K562 (cell line): ENCODE measurements around the gene GNG7. TPM values are rescaled to one million over a fixed set of nuclear protein-coding genes. Genes with fewer than 3 reads are reported as not detected.

Experiments
- ATAC-seq: fragments of 200-7000 bp; cut with Tn5 transposase; 3 replicates; pipeline ENCODE4 v1.9.1; 2020; ENCODE audit warnings: moderate library complexity
- BruUV-seq: library from RNA; stranded (reverse); fragments of 400-500 nt; replicated peaks from 2 replicates; lab custom pipeline; 2021; lab: Mats Ljungman, UMichigan
- CTCF ChIA-PET: fragments of 300-600 bp; formaldehyde crosslinking; extraction: SDS; loops from one replicate; lab custom pipeline; 2021; ENCODE audit warnings: low intra/inter-chr PET ratio; lab: Yijun Ruan, JAX
- POLR2A ChIA-PET: fragments of 300-600, 350-650 bp; sonication (Branson Sonifier 250); formaldehyde crosslinking; extraction: SDS; loops from one replicate; lab custom pipeline; 2021; ENCODE audit warnings: antibody characterized with exemption, inconsistent platforms; lab: Yijun Ruan, JAX
- DNase-seq, 4 experiments: peaks; one replicate each; pipeline versions ENCODE4 v3.0.0 to v3.0.0-alpha.2; 2011 to 2018; ENCODE audit warnings: low spot score in 3 of 4, mixed read lengths in 3 of 4; ENCODE audit errors: extremely low read depth in 1 of 4
- FAIRE-seq: peaks from 2 replicates; lab custom pipeline; 2011; peaks lifted over from hg19 to GRCh38; lab: Jason Lieb, UNC
- H2AFZ ChIP-seq: 2 replicates; pipeline ENCODE4 v1.6.0; 2011; ENCODE audit warnings: low read depth, low read length, control low read depth, inconsistent platforms
- H3K27ac ChIP-seq: fragments of 200-600 bp; 3 replicates; pipeline ENCODE4 v1.8.0; 2011; ENCODE audit warnings: low read depth, mild to moderate bottlenecking, control low read depth, inconsistent platforms, low read length, moderate library complexity, mixed read lengths; ENCODE audit errors: extremely low read depth
- H3K27me3 ChIP-seq, 2 experiments: fragments of 300-600 bp in 1 of 2; 2 replicates in 1 of 2; 3 replicates in 1 of 2; pipeline versions ENCODE4 v1.6.0 to v1.8.0; 2011; ENCODE audit warnings: inconsistent platforms in 2 of 2, low read length in 2 of 2, mild to moderate bottlenecking in 1 of 2, mixed read lengths in 1 of 2, moderate library complexity in 1 of 2; ENCODE audit not compliant: control insufficient read depth in 2 of 2, insufficient read depth in 2 of 2
- H3K36me3 ChIP-seq: fragments of 300-600 bp; 3 replicates; pipeline ENCODE4 v1.8.0; 2011; ENCODE audit warnings: mild to moderate bottlenecking, low read length, inconsistent platforms; ENCODE audit not compliant: control insufficient read depth, insufficient read depth
- H3K4me1 ChIP-seq, 2 experiments: fragments of 200-600 bp in 1 of 2; replicated peaks in 1 of 2; 2 replicates in 1 of 2; 3 replicates in 1 of 2; pipeline versions ENCODE4 v1.5.1 to v1.8.0; 2011; ENCODE audit warnings: inconsistent platforms in 2 of 2, low read length in 2 of 2, mild to moderate bottlenecking in 1 of 2, mixed read lengths in 1 of 2, moderate library complexity in 1 of 2; ENCODE audit not compliant: control insufficient read depth in 2 of 2, insufficient read depth in 2 of 2
- H3K4me2 ChIP-seq: 2 replicates; pipeline ENCODE4 v1.6.1; 2011; ENCODE audit warnings: low read length, control low read depth, inconsistent platforms, mixed read lengths; ENCODE audit not compliant: insufficient read depth
- H3K4me3 ChIP-seq: fragments of 200-600 bp; sonication (generic), shearing (Covaris generic); 2 replicates; pipeline ENCODE4 v1.5.1; 2016; ENCODE audit warnings: control low read depth, inconsistent platforms
- H3K79me2 ChIP-seq: fragments of 200-600 bp; 3 replicates; pipeline ENCODE4 v1.8.0; 2011; ENCODE audit warnings: low read length, inconsistent platforms; ENCODE audit not compliant: control insufficient read depth, insufficient read depth
- H3K9ac ChIP-seq, 2 experiments: 2 replicates each; pipeline versions ENCODE4 v1.6.0 to v1.6.1; 2011; ENCODE audit warnings: low read depth in 2 of 2, low read length in 2 of 2, control low read depth in 1 of 2, inconsistent platforms in 1 of 2, mild to moderate bottlenecking in 1 of 2, mixed read lengths in 1 of 2; ENCODE audit not compliant: insufficient read depth in 1 of 2
- H3K9me1 ChIP-seq: one replicate; pipeline ENCODE4 v1.6.0; 2011; ENCODE audit warnings: inconsistent platforms, mild to moderate bottlenecking, low read length, moderate library complexity; ENCODE audit not compliant: control insufficient read depth, insufficient read depth
- H3K9me3 ChIP-seq: replicated peaks from 2 replicates; pipeline ENCODE4 v1.5.1; 2011; ENCODE audit warnings: low read depth, low read length, inconsistent platforms; ENCODE audit not compliant: control insufficient read depth, insufficient read depth
- H4K20me1 ChIP-seq: replicated peaks from 2 replicates; pipeline ENCODE4 v1.6.1; 2011; ENCODE audit warnings: low read length, inconsistent platforms, mixed read lengths; ENCODE audit not compliant: control insufficient read depth, insufficient read depth
- ETS2 ChIP-seq: IDR thresholded peaks from 2 replicates; pipeline ENCODE4 v1.6.1; 2016; ENCODE audit warnings: borderline replicate concordance, missing genetic modification characterization, mild to moderate bottlenecking, moderate library complexity, missing compliant biosample characterization; ENCODE audit not compliant: poor library complexity, severe bottlenecking
- HMG20A ChIP-seq: fragments of 450-650 bp; formaldehyde crosslinking; conservative IDR thresholded peaks from 2 replicates; pipeline ENCODE4 v1.4.0; 2020; ENCODE audit warnings: mild to moderate bottlenecking, mixed read lengths
- KDM4B ChIP-seq, 2 experiments: fragments of 450-650 bp in 1 of 2; sonication (generic) in 1 of 2; IDR thresholded peaks; 2 replicates each; pipeline ENCODE4 v1.6.1; 2016 to 2017; ENCODE audit warnings: borderline replicate concordance in 2 of 2, antibody characterized with exemption in 1 of 2, low read depth in 1 of 2, mild to moderate bottlenecking in 1 of 2
- NUFIP1 ChIP-seq: fragments of 450-650 bp; IDR thresholded peaks from 2 replicates; pipeline ENCODE4 v1.6.1; 2018; ENCODE audit not compliant: partially characterized antibody
- PHB ChIP-seq: fragments of 250-450 bp; sonication (Bioruptor Pico); IDR thresholded peaks from 2 replicates; pipeline ENCODE4 v1.5.0; 2021
- REST ChIP-seq, 2 experiments: fragments of 450-650 bp; formaldehyde crosslinking in 1 of 2; IDR thresholded peaks; 2 replicates each; pipeline versions ENCODE4 v1.4.0 to v1.6.1; 2014 to 2020; ENCODE audit warnings: mild to moderate bottlenecking in 2 of 2, borderline replicate concordance in 1 of 2, low read depth in 1 of 2
- SAP30 ChIP-seq: fragments of 200-600 bp; sonication (generic); IDR thresholded peaks from 2 replicates; pipeline ENCODE4 v1.6.1; 2012; ENCODE audit warnings: borderline replicate concordance, low read depth, mild to moderate bottlenecking, moderate library complexity, low read length, control low read depth, inconsistent platforms; ENCODE audit not compliant: insufficient read depth, poor library complexity, severe bottlenecking
- ZNF239 ChIP-seq: fragments of 250-450 bp; sonication (Bioruptor Pico); IDR thresholded peaks from 2 replicates; pipeline ENCODE4 v1.4.0; 2020; ENCODE audit warnings: mild to moderate bottlenecking
- WGBS: fragments of 100-300 bp; shearing (Covaris generic); methylation state at CpG from one replicate; pipeline ENCODE4 v1.1.6; 2016; ENCODE audit warnings: low coverage, mixed read lengths; ENCODE audit not compliant: insufficient coverage; ENCODE audit errors: missing lambda C conversion rate; 5-methylcytosine and 5-hydroxymethylcytosine counted together
- in situ Hi-C: fragments of 300-500 bp; cut with MboI; formaldehyde crosslinking; loops from 4 replicates; pipeline ENCODE4 v1.15.0; 2018; ENCODE audit warnings: inconsistent platforms, mixed read lengths
- intact Hi-C: fragments of 100-400 bp; cut with micrococcal nuclease; formaldehyde crosslinking; loops from 2 replicates; pipeline ENCODE4 v1.14.2; 2022
- polyA plus RNA-seq, 8 experiments: library from polyadenylated mRNA; depleted of rRNA in 4 of 8; stranded (reverse) in 5 of 8; unstranded in 3 of 8; fragments of >200 nt; fragmentation: Nextera tagmentation in 2 of 8; fragmentation: Illumina TruSeq in 1 of 8; extraction: Ambion mirVana in 2 of 8; extraction: Trizol in 1 of 8; gene quantifications; 2 replicates each; pipeline versions ENCODE4 v1.2.1 to v1.2.3, GENCODE V29; 2011 to 2014; ENCODE audit warnings: inconsistent platforms in 1 of 8, missing spikeins in 1 of 8
- total RNA-seq, 7 experiments: library from RNA; depleted of rRNA in 6 of 7; stranded (reverse); fragments of >200 nt in 6 of 7; fragmentation: Illumina TruSeq in 2 of 7; extraction: Trizol in 2 of 7; gene quantifications; 2 replicates each; pipeline versions ENCODE4 v1.2.1 to v1.2.3, GENCODE V29; 2011 to 2021; ENCODE audit warnings: low replicate concordance in 1 of 7

Gene GNG7
- total and polyA plus RNA-seq, 9 of the 15 experiments (the other 6 are each of a cell fraction or from before 2014, with no cell fraction given), result 0.01 to 0.20 (median 0.06) TPM; not detected in 1

- Histone ChIP-seq H3K27ac (no peak overlapping the region), H3K79me2 (no peaks in the 10 kb centered on the region), H3K4me2 (no peak overlapping the region), H3K4me3 (no peak overlapping the region)
- FAIRE-seq, result no peak
- intact Hi-C loops, result no loop called here
- no TSS peak for BruUV-seq
- POLR2A ChIA-PET, result interaction anchor here (0.6 kb wide), 2 partner anchors 178 to 937 kb away, joined by 3 read pairs; partner anchors contain the start of gene GADD45B
- DNase-seq, result no peak
- ATAC-seq, result no peak
- TF ChIP-seq REST (IDR thresholded peaks at IDR 0.05; ENCODE audit: borderline replicate concordance) (no peak), REST (CRISPR knock-in tag; IDR thresholded peaks at IDR 0.05; ENCODE audit: low read depth) (no peak), KDM4B (IDR thresholded peaks at IDR 0.05; ENCODE audit: borderline replicate concordance in 2 of 2, low read depth in 1 of 2) (no peak), HMG20A (CRISPR knock-in tag) (no peak), NUFIP1 (no peak), PHB (no peak), SAP30 (no peak), ETS2 (tag) (no peak), ZNF239 (no peak)
- TF ChIP-seq, all 486 proteins: peak for 0
- H2AFZ ChIP-seq, result no peak overlapping the region
- no peaks in the 10 kb centered on the region for H3K9me1 ChIP-seq
- peaks cover 13 to 33% of the 10 kb centered on the region in 2 experiments for H3K27me3 ChIP-seq
- no peaks in the 10 kb centered on the region for H3K36me3 ChIP-seq
- no peak overlapping the region for H3K9ac ChIP-seq
- CTCF ChIA-PET, result no interaction called here
- in situ Hi-C loops, result no loop called here
- H3K4me1 ChIP-seq, result peaks cover 0 to 13% of the 10 kb centered on the region in 2 experiments; a peak in 2 of 5 replicates
- no peaks in the 10 kb centered on the region for H3K9me3 ChIP-seq
- WGBS, result 9% methylated on average over 9 of the region's 9 CpGs
- no peaks in the 10 kb centered on the region for H4K20me1 ChIP-seq
Observed at GRCh38 chr19:2653218-2653617, 49.3 kb downstream of the GNG7 start.
